HUES48 (cell line): ENCODE measurements around the gene CUBN.

Experiments
- H3K27ac ChIP-seq: one replicate; pipeline ENCODE4 v1.7.0; 2013; ENCODE audit warnings: low read depth, low read length, inconsistent platforms
- H3K27me3 ChIP-seq: 2 replicates; pipeline ENCODE4 v1.6.1; 2013; ENCODE audit warnings: mild to moderate bottlenecking, low read length; ENCODE audit not compliant: control insufficient read depth, insufficient read depth
- H3K36me3 ChIP-seq: 2 replicates; pipeline ENCODE4 v1.6.1; 2013; ENCODE audit warnings: low read length; ENCODE audit not compliant: control insufficient read depth, insufficient read depth
- H3K4me1 ChIP-seq: 2 replicates; pipeline ENCODE4 v1.6.1; 2013; ENCODE audit warnings: mild to moderate bottlenecking, low read length; ENCODE audit not compliant: control insufficient read depth, insufficient read depth
- H3K4me3 ChIP-seq: 2 replicates; pipeline ENCODE4 v1.5.1; 2013; ENCODE audit warnings: mild to moderate bottlenecking, low read depth, low read length
- H3K9ac ChIP-seq: 2 replicates; pipeline ENCODE4 v1.6.1; 2013; ENCODE audit warnings: mild to moderate bottlenecking, low read depth, low read length, moderate library complexity
- H3K9me3 ChIP-seq: 2 replicates; pipeline ENCODE4 v1.6.1; 2013; ENCODE audit warnings: low read length; ENCODE audit not compliant: control insufficient read depth, insufficient read depth

CUBN gene

GRCh38 chr10:17037910-17038309 lies 91.7 kb downstream of the CUBN start:
- Histone ChIP-seq H3K36me3 (no peaks in the 10 kb centered on the region), H3K4me3 (no peak overlapping the region), H3K9me3 (no peaks in the 10 kb centered on the region), H3K9ac (no peak overlapping the region), H3K27ac (no peak overlapping the region), H3K27me3 (no peaks in the 10 kb centered on the region), H3K4me1 (peaks cover 9% of the 10 kb centered on the region; the same call in 1 of the 2 replicates)

DNA sequence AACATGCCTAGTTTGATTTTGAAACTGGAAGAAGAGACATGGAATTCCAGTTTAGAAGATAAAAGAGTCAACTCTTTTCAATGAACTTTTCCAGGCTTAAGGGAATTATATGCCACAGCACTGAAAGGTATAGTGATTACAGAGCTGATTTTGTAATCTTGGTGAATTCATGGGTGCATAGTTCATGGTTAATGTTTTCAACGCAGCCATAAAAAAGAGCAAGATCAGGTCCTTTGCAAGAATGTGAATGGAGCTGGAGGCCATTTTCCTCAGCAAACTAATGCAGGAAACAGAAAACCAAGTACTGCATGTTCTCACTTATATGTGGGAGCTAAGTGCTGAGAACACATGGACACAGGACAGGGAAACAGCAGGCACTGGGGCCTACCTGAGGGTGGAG lies 94.2 kb downstream of the CUBN start:
- no peak overlapping the region for H3K27ac ChIP-seq
- H3K4me3 ChIP-seq: no peak overlapping the region
- no peaks in the 10 kb centered on the region for H3K4me1 ChIP-seq
- no peaks in the 10 kb centered on the region for H3K9me3 ChIP-seq
- H3K27me3 ChIP-seq: no peaks in the 10 kb centered on the region
- H3K36me3 ChIP-seq: no peaks in the 10 kb centered on the region
- no peak overlapping the region for H3K9ac ChIP-seq

GRCh38 chr10:17033529-17034260 lies 95.9 kb downstream of the CUBN start:
- H3K36me3 ChIP-seq: no peaks in the 10 kb centered on the region
- H3K27me3 ChIP-seq: no peaks in the 10 kb centered on the region
- no peaks in the 10 kb centered on the region for H3K4me1 ChIP-seq
- H3K27ac ChIP-seq: no peak overlapping the region
- no peak overlapping the region for H3K9ac ChIP-seq
- H3K4me3 ChIP-seq: no peak overlapping the region
- no peaks in the 10 kb centered on the region for H3K9me3 ChIP-seq

- H3K9me3 ChIP-seq: no peaks in the 10 kb centered on the region
- H3K27me3 ChIP-seq: no peaks in the 10 kb centered on the region
- H3K9ac ChIP-seq: no peak overlapping the region
- H3K36me3 ChIP-seq: no peaks in the 10 kb centered on the region
- H3K4me1 ChIP-seq: no peaks in the 10 kb centered on the region
- H3K27ac ChIP-seq: no peak overlapping the region
- H3K4me3 ChIP-seq: no peak overlapping the region
Observed at GRCh38 chr10:17031637-17032635, 97.7 kb downstream of the CUBN start.

DNA sequence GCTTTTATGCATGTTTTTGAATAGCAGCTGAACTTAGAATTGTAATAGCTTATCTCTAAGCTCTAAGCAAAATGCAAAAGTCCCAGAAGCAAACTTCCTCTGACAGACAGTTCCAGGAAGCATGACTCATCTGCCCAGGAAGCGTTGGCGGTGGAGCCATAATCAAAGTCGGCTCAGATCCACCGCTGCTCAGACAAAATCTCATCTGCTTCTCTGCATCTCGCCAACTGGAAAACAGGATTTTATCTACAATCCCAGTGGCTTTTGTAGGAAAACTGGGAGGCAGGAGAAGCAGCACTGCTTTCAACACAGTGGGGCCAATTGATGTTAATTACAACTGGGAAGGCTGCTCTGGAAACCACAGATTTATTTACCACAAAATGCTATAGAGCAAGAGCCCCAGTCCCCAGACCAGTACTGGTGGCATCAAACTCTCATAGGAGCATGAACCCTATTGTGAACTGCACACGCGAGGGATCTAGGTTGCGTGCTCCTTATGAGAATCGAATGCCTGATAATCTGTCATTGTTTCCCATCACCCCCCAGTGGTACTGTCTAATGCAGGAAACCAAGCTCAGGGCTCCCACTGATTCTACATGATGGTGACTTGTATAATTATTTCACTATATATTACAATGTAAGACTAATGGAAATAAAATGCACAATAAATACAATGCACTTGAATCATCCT lies 99.9 kb downstream of the CUBN start:
- Histone ChIP-seq H3K27me3 (no peaks in the 10 kb centered on the region), H3K36me3 (no peaks in the 10 kb centered on the region), H3K4me3 (no peak overlapping the region), H3K9ac (no peak overlapping the region), H3K27ac (peak overlapping the region; percentile 53), H3K9me3 (no peaks in the 10 kb centered on the region), H3K4me1 (no peaks in the 10 kb centered on the region)

GRCh38 chr10:17029239-17029580 lies 100.4 kb downstream of the CUBN start:
- no peak overlapping the region for H3K9ac ChIP-seq
- no peaks in the 10 kb centered on the region for H3K36me3 ChIP-seq
- H3K9me3 ChIP-seq: no peaks in the 10 kb centered on the region
- peaks cover under 1% of the 10 kb centered on the region; the same call in 1 of the 2 replicates for H3K4me1 ChIP-seq
- H3K27me3 ChIP-seq: no peaks in the 10 kb centered on the region
- peak overlapping the region; percentile 53 for H3K27ac ChIP-seq
- H3K4me3 ChIP-seq: no peak overlapping the region

GRCh38 chr10:17028798-17029197 lies 100.8 kb downstream of the CUBN start:
- peaks cover 5% of the 10 kb centered on the region; the same call in 1 of the 2 replicates for H3K4me1 ChIP-seq
- H3K9me3 ChIP-seq: no peaks in the 10 kb centered on the region
- H3K27me3 ChIP-seq: no peaks in the 10 kb centered on the region
- no peak overlapping the region for H3K9ac ChIP-seq
- no peak overlapping the region for H3K27ac ChIP-seq
- no peaks in the 10 kb centered on the region for H3K36me3 ChIP-seq
- H3K4me3 ChIP-seq: no peak overlapping the region

GRCh38 chr10:17026686-17027485 lies 102.7 kb downstream of the CUBN start:
- H3K9me3 ChIP-seq: no peaks in the 10 kb centered on the region
- H3K27ac ChIP-seq: no peak overlapping the region
- peaks cover 24% of the 10 kb centered on the region for H3K4me1 ChIP-seq
- H3K4me3 ChIP-seq: no peak overlapping the region
- no peaks in the 10 kb centered on the region for H3K27me3 ChIP-seq
- no peaks in the 10 kb centered on the region for H3K36me3 ChIP-seq
- no peak overlapping the region for H3K9ac ChIP-seq

GRCh38 chr10:17025444-17026295 lies 103.9 kb downstream of the CUBN start:
- no peak overlapping the region for H3K4me3 ChIP-seq
- no peaks in the 10 kb centered on the region for H3K9me3 ChIP-seq
- H3K4me1 ChIP-seq: peaks cover 34% of the 10 kb centered on the region
- H3K27ac ChIP-seq: peak overlapping the region; percentile 63
- no peaks in the 10 kb centered on the region for H3K27me3 ChIP-seq
- H3K9ac ChIP-seq: no peak overlapping the region
- H3K36me3 ChIP-seq: no peaks in the 10 kb centered on the region

DNA sequence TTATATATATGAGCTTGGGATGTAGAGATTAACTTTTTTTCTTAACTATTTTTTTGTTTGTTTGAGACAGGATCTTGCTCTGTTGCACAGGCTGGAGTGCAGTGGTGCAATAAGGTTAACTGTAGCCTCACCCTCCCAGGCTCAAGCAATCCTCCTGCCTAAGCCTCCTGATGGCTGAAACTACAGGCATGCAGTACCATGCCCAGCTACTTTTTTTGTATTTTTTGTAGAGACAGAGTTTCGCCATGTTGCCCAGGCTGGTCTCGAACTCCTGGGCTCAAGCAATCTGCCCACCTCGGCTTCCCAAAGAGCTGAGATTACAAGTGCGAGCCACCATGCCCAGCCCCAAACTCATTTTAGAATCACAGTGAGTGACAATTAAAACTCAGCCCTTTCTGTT lies 105.2 kb downstream of the CUBN start:
- peaks cover 34% of the 10 kb centered on the region for H3K4me1 ChIP-seq
- H3K9ac ChIP-seq: no peak overlapping the region

More for the DNA sequence above, 105.2 kb downstream of the CUBN start:
- Histone ChIP-seq H3K27me3 (no peaks in the 10 kb centered on the region), H3K27ac (no peak overlapping the region), H3K4me3 (no peak overlapping the region), H3K9me3 (no peaks in the 10 kb centered on the region), H3K36me3 (no peaks in the 10 kb centered on the region)
